Superior temporal gyrus (tissue), 1 donor: ENCODE results near the gene KCNJ11.

Experiments used
- DNase-seq: peaks from one replicate; pipeline ENCODE4 v3.0.0-alpha.2; 2016; ENCODE audit errors: extremely low spot score

Gene KCNJ11

DNA sequence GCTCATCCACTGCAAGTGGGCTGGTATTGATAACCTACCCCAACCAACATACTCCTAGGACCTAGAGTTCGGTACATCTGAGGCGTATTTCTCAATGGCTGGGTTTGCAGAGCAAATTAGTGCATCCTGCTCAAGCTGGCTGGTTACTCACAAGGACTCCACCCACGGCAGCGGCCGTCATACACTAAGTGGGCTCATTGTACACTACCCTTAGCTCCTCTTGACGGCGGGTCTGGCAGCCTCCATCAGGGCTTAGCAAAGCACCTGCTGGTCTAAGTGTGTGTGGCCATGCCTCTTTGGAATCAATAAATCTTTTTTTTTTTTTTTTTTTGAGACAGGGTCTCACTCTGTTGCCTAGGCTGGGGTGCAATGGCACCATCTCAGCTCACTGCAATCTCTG lies 20.2 kb upstream of the KCNJ11 start:
- DNase-seq, result no peak

DNA sequence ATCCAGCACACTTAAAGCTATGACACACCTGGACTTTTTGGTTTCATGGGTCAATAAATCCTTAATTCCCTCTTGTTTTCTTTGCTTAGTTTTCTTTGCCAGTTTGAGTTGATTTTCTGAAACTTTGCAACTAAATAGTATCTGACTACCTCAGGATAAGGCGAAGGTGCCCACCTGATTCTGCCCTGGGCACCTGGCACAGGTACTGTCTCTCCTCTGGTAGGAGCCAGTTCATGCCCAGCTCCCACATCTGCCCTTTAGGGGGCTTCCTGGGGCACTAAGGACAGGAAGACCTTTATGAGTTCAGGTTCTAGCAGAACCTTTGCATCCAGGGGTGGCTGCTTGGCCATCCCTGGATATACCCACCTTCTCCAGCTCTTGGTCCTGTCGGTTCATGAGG lies 19.6 kb upstream of the KCNJ11 start:
- DNase-seq, result no peak

DNA sequence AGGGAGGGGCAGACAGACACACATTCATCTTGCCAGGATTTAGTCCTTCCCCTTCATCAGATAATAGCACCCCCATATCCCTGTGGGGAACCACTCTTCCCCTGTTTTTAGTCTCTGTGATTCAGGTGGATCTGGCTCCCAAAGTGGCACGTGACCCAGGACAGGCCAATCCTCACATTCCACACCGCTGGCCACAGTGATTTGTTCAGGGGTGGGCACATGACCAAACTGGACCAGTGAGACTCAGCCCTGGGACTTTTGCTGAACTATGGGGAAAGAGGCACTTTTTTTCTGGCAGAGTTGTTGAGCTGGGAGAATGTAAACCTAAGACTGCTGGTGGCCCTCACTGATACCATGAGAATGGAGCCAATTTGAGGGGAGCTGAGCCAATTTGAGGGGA lies 19.1 kb upstream of the KCNJ11 start:
- no peak for DNase-seq

DNA sequence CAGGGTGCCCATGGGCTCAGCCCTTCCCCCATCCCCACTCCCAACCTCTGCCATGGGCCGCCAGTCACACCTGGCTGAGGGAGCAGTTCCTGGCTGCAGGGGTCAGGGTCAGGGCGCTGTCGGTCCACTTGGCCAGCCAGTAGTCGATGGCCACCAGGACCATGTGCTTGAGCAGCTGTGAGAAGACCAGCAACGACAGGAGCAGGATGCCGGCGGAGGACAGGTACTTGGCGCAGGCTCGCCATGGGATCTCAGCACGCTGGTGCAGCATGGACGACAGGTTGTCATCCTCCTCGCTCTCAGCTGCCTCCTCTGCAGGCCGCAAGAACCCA lies 18.3 kb upstream of the KCNJ11 start:
- no peak for DNase-seq

DNA sequence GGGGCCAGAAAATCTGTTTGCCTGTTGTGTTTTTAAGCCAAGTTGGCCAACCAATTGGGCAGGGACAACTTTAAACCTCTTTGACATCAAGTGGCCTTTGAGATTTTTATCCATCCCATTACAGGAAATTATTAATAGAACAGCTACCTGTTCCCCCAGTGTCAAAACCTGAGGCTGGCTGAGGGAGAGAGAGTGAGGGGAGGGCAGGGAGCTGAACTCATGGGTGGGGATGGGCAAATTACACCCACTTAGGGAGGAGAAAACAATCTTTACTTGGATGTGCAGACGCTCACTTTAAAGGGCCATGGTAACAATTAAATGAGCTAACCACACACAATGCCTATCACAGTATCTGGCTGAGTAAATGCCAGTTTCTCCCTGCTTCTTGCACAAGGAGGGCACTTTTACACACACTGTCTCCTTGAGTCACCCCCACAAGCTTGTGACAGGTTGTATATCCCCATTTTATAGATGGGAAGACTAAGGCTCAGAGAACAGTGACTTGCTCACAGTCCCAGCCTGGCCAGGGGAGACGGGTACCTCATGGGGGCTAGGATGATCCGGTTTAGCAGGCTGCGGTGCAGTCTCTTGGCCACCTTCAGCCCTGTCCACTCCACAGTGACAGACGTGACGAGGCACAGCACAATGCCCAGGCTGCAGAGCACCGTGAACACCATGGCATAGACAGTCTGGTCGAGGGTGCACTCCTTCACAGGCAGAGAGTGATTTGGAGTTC lies 17.8 kb upstream of the KCNJ11 start:
- DNase-seq, result no peak

DNA sequence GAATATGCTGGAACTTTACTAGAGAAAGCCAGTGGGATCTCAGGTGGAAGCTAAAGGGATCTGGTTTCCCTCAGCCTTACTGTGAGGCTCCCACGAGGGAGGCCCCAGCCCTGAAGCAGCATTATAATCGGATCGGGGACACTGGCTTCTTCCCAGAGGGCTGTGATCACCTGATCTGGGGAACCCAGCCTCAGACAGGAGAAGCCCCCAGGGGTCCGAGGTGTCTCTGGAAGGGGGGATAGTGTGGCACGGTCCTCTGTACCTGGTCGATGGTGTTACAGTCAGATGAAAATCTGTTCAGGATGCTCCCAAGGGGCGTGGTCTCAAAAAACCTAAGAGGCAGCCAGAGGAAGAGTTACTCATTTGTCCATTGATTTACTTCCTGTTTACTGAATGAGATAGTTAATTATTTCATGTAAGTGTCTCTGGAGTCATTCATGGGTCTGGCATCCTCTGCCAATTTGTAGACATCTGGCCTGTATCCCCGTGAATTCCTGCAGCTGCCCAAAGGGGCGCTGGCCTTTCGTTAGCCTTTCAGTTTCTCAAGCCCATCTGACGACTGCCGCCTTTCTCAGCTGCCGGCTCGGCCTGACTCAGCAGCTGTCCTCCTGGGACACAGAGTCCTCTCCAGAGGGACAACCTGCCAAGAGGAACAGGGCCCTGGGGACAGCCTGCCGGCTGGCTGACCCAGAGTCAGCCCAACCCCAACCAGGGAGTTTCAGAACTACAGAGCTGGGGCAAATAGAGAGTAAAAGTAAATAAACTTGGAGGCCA lies 17.0 kb upstream of the KCNJ11 start:
- DNase-seq, result peak; percentile 58

DNA sequence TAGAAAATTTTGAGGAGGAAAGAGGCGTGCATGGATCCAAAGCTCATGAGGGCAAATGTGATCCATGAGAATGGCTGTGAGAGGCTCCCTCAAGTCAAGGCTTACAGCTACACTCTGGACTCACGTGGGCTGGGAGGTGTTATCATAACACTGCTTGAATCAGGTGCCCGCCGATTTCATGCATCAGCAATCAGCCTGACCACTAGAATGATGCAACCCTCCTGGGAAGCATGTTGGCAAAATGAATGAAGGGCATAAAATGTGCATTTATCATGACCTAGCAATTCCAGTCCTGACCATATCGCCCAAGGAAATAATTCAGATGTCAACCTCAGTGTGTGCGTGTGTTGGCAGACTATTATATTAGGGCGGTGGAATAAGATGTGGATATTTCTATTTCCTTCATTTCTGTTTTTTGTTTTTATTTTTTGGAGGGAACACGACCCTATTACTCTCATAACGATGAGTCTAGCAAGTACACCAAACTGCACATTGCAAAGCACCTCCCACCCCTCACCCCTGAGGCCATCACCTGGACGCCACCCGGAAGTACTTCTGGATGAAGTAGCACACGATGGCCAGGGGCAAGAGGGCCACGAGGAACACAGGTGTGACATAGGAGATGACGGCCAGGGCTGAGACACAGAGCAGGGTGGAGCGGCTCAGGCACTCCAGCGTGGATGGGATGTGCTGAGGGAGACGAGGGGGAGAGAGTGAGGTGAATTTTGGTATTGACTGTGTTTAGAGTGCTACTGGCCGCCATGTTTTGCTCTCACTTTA lies 15.7 kb upstream of the KCNJ11 start:
- no peak for DNase-seq

DNA sequence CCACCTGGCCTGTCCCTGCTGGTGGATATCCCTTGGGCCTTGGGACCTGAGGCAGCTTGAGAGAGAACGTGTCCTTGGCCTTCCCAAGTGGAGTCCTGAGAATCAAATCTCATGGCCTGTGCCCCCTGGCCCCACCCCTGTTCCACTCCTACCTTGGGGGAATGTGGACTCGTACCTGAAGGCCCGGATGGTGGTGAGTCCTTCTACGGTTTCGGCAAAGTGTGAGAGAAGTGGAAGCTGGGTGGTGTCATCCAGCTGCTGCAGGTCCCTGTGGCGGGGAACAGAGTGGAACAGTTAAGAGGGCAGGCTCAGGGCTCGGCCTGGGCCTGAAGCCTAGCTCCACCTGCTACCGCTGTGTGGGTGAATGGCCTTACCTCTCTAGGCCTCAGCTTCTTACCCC lies 14.0 kb upstream of the KCNJ11 start:
- no peak for DNase-seq

DNA sequence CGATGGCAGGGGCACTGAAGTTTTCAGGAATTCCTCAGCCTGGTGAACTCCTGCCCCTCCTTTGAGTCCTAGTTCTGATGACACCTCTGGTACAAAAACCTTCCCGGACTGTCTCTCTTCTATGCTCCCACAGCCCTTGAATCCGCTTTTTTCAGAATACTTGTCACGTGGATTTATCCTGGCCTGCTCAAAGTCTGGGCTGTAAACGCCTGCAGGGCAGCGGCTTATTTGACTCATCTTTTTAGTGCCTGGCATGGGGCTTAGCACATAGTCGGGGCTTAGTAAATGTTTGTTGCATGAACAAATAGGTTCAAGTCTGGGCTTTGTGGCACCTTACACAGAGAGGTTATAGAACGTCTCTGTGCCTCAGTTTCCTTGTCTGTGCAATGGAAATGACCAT lies 13.4 kb upstream of the KCNJ11 start:
- no peak for DNase-seq

DNA sequence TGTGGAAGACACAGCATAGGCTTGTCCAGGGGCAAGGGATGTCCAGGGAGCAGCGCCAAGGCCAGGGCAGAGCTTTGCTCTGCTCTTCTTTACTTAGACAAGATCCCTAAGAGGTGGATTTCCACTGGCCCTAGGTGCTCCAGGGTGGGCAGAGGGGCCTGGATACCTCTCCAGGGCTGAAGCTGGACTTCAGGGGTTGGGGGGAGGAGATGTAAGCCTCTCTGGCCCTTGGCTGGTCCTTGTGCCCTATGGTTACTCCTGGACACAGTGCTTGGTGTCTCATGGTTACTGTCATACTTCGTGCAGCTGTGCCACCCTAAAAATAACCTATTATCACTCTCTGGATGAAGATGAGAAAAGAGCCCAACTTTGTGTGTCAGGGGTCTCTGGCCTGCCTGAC lies 12.9 kb upstream of the KCNJ11 start:
- no peak for DNase-seq

DNA sequence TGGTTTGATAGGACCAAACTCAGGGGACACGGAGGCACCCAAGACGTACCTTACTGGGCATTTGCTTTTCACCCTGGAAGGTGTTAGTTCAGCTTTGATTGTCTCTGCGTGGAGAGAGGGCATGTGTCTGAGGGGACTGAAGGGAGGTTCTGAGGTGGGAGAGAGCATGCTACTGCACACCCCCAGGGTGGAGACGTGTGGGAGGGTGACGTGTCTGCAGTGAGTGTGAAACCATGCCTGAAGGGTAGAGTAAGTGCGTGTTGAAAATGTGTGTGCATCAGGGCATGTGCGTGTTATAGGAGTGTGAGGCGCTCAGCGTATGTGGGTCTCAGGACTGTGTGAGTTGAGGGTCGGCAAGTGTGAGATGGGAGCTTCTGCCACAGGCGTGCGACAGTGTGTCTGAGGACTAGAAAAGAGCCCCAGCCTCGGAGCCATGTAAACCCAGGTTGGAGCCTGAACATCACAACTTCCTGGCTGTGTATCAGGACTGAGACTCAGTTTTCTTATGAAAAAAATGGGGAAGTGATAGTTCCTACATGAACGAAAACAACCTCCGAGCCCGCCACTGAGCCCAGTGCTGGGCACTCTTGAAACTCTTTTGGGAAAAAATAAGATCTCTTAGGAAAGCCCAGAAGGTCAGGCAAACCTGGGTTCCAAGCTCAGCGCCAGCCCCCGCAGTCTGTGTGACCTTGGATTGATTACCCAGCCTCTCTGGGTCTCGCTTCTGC lies 11.8 kb upstream of the KCNJ11 start:
- no peak for DNase-seq

DNA sequence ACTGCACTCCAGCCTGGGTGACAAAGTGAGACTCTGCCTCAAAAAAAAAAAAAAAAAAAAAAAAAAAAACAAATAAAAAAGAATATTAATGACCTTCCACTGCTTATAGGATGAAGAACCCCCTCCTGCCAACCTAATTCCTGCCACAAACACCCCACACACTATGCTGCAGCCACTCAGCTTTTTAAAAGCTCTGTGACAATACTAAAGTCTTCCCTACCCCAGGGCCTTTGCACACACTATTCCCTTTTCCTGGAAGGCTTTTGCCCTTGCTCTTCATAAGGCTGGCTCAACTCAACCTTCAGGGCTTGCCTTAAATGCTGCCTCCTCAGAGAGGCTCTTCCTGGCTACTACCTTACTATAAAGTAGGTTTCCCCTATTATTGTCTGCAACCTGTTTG lies 10.8 kb upstream of the KCNJ11 start:
- DNase-seq, result no peak

DNA sequence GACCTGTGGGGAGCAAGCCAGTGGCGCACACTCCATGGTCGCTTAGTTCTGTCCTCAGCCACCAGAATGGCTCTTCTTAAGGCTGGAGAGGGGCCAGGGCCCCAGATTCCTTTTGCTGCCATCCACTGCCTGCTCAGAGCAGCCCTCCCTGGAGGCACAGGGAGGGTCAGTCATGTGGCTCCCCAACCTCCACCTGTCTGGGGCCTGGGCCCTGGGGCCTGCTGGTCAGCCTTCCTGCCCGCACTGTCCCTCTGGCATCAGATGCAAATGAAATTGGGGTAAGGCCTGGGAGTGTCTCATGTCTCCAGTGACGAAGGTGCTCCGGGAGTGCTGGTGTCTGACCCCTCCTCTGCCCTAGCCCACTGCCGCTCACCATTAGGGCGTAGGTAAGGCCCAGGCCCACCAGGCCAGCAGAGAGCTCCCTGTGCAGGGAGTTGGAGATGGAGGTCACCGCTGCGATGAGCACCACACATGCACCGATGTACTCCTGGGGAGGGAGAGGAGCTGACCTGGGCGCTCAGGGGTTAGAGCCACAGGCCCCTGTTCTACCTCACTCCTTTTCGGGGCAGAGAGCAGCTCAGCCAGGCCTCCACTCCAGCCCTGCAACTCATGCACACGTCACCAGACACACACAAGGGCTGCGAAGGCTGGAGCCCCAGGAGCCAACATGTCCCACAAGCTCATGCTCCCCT lies 9.0 kb upstream of the KCNJ11 start:
- no peak for DNase-seq

DNA sequence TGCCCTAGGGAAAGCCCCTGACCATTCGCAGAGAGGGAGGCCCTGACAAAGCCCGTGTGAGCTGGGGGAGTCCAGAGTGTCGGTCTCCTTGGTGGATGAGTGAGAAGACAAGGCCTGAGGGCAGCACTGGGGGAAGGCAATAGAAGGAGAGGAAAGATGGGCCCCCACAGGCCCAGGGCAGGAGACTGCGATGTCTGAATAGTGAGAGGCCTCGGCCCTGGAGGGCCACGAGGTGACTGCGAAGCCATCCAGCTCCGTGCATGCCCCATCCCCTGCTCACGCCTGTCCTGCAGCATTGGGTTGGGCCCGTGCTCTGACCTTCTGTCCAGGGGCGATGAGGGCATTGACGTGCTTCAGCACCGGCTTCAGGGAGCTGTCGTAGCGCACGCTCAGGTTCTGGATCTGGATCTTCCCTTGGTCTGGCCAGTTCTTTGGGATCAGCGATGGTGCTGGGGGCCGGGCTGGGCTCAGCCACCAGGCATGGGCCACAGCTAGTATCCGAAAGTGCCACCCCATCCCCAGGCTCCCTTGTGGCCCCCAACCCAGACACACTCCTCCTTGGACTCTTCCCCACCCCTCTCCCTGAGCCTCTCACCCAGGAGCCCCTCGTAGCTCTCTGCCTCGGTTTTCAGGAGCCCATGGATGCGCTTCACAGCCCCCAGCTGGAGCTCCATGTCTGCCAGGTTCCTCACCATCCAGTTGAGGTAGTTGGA lies 8.3 kb upstream of the KCNJ11 start:
- no peak for DNase-seq

DNA sequence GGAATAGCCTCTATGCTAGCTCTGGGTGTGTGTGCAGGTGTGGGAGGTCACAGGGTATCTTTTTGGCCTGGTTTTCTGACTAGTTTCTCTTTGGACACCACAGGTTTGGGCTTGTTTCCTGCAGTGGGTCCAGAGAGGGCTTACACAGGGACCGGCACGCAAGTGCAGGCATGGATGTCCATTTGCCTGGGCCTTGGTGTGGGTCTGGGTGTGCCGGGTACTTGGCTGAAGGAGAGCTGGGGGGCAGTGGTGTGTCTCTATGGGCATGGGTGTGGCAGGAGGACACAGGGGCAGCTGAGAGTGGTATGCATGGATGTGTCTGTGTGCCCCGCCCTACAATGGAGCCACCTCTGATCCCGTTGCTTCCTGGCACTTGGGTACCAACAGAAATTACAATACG lies 7.5 kb upstream of the KCNJ11 start:
- no peak for DNase-seq

DNA sequence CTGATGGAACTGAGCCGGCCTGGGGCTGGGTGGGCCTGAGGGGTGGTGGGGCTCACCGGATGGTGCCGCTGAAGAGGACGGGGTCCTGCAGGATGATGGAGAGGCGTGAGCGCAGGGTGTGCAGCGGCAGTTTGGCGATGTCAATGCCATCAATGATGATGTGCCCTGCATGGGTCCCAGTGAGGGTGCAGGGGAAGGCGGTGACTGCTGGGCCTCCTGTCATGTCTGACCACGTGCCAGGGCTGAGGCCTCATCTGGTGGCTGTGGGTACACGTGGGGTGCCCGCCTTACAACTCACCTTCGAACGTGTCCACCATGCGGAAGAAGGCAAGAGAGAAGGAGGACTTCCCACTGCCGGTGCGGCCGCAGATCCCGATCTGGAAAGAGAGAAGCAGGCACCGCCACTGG lies 7.1 kb upstream of the KCNJ11 start:
- no peak for DNase-seq

DNA sequence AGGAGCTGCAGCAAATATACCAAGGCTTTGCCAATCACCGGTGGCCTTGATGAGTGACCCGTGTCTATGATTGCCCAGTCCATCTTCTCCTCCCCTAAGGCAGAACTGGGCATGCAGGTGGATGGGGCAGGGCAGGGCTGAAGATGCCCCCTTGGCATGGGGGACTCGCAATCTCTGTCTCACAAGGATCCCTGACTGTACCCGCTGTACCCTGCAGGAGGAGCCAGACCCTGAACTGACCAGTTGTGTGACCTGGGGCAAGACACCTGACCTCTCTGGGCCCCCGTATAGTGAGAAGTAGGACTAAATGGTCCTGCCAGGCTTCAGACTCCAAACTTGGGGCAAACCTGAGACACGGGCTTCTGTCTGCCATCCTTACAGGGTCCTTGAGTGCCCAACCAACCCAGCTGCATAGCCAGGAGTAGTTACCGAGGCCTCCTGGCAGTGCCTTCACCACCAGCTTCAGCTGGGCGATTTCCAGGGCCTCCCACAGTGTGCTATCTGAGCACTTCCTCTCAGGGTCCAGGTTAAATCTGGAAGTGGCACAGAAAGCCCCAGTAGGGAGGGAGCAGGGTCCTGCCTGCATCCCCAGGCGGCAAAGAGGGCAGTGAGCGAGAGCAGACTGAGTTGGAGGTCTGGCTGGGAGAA lies 6.4 kb upstream of the KCNJ11 start:
- DNase-seq, result no peak

DNA sequence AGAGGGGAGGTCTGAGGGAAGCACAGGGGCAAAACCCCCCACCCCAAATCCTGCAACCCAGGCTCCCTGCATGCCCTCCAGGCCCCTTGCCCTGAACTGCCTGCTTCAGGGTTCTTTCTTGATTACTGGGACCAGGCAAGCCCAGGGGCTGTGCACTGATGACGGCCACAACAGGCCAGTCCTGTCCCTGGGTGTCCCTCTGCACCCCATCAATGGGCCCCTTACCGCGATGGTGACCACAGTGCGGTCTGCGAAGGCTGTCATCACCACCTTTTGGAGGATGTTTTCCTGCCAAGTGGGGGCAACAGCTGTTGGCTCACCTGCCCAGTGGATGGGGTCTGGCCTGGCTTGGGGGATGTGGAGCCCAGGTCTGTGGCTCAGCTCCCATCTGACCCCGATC lies 5.0 kb upstream of the KCNJ11 start:
- no peak for DNase-seq

DNA sequence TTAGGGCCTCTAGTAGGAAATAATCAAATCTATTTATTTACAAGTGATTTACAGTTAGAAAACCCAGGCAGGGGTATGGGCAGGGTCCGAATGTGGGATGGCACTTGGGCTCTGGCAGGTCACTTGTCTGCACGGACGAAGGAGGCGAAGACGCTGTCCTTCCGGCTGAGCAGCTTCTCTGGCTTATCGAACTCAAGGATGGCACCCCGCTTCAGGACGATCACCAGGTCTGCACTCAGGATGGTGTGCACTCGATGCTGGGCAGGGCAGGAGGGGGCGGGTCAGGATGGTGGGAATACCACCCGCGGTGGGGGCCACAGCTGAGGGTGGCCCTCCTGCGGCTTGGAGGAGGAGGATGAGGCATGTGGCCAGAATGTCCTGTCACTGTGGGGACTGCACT lies 4.4 kb upstream of the KCNJ11 start:
- DNase-seq, result no peak
